Stimulated activated CD4-positive, alpha-beta T cell treated with anti-CD3 and anti-CD28 coated beads, TNF-alpha, amount 100 ng/mL, for 1 hour (primary cell): ENCODE data around the gene ADH1B.
"Not testable (repeated sequence)": the region's sequence is repeated elsewhere in the genome, so short reads cannot be mapped to it uniquely, and the experiment has no call there.

Source experiments
- DNase-seq, 3 donors: peaks; one replicate each; pipeline ENCODE4 v3.0.0-alpha.2; 2020; ENCODE audit warnings: low read depth in 3 of 3, low spot score in 1 of 3

ADH1B gene

DNA sequence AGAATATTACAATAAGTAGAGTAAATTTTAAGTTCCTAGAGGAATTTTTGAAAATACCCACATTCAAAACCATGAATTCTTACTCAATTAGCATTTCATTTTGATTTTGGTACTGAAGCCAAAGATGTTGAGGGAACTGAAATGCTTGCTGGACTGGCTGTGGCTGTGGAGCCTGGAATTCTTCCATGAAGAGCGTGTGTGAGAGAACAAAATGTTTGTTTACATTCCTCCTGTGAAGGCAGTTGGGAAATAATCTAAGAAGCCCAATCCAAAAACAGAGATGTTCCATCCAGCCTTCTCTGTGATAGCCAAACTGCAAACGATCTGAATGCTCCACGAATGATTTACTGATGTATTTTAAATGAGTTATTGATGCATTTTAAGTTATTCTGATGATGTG is 3.8 kb upstream of the ADH1B start:
- no peak for DNase-seq

GRCh38 chr4:99324361-99324760 is 3.2 kb upstream of the ADH1B start:
- no peak for DNase-seq

DNA sequence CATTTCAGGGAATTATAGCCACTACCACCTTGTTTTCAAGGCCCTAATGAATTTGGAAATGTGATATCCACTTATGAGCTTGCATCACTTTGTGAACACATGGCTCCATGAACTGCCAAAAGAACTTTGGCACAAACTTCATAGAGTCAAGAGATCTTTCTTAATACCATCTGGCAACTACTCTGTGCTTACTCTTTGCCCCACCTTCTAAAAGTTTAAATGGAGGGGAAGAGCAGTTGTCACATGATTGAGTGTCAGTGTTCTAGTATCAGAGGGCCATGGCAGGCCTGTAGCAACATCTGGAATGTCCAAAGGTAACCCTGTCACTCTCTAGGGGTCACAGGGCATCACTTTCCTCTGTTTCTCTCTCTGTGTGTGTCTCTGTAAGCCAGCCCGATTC is 2.6 kb upstream of the ADH1B start:
- no peak for DNase-seq

GRCh38 chr4:99317811-99318210 is 3.4 kb downstream of the ADH1B start:
- not testable (repeated sequence) for DNase-seq

- no peak for DNase-seq
These were observed 3.8 kb downstream of the ADH1B start for GRCh38 chr4:99317354-99317753.

GRCh38 chr4:99315839-99316238 is 5.4 kb downstream of the ADH1B start:
- DNase-seq = no peak

- no peak for DNase-seq
These were observed 7.0 kb downstream of the ADH1B start for GRCh38 chr4:99314211-99314610.

- DNase-seq = no peak
These were observed 10.8 kb downstream of the ADH1B start for GRCh38 chr4:99310389-99310788.

- DNase-seq = no peak
These were observed 15.4 kb downstream of the ADH1B start for GRCh38 chr4:99305638-99306400.

GRCh38 chr4:99301376-99302164 is 19.6 kb downstream of the ADH1B start:
- no peak for DNase-seq

- no peak for DNase-seq
These were observed 20.3 kb downstream of the ADH1B start for GRCh38 chr4:99300934-99301333.

GRCh38 chr4:99293357-99293756 is 27.8 kb downstream of the ADH1B start:
- no peak for DNase-seq

DNA sequence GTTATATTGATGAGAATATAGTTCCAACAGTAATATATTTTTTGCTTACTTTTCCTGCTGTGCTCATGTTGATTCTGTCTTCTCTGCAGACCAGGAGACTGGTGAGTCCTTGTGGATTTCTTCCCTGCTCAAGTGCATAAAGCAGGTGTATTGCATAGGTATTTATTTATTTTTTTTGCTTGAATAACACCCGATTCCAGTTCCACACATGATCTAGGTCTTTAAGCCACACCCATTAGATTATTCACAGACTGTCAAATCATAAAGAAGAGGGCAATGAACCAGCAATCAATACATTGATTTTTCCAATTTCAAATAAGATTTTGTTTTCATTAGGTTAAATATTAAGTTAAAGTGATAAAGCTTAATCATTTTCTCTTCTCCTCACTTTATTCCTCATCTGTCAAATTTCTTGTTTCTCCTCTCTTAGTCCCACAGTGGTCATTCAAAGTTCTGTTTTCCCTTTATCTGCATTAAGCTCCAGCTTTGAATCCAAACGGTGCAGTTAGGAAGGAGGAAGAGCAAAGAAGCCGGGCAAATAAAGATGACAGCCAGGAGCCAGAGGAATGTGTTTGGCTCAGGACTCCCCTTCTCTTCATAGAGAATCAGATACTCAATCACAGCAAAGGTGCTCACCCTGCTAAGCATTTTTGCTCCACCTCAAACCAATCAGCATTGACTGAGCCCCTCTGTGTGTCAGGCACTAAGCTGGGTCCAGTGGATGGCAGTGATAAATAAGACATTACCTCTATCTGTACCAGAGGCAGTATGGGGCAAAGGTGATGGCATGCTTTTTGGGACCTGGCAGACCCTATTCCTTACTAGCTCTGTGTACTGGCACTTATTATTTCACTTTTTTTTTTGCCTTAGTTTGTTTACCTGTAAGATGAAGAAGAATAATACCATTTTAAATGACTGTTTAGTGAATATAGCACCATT is 30.1 kb downstream of the ADH1B start, which contains the start of gene ADH1A:
TSS of gene ADH1A (minus strand) at position 138 of the 939 bp plus-strand sequence. CDS start at position 67, 71 bp downstream.
- no peak for DNase-seq

GRCh38 chr4:99285387-99285786 is 35.8 kb downstream of the ADH1B start:
- DNase-seq = no peak

GRCh38 chr4:99282731-99283130 is 38.5 kb downstream of the ADH1B start:
- DNase-seq = no peak

DNA sequence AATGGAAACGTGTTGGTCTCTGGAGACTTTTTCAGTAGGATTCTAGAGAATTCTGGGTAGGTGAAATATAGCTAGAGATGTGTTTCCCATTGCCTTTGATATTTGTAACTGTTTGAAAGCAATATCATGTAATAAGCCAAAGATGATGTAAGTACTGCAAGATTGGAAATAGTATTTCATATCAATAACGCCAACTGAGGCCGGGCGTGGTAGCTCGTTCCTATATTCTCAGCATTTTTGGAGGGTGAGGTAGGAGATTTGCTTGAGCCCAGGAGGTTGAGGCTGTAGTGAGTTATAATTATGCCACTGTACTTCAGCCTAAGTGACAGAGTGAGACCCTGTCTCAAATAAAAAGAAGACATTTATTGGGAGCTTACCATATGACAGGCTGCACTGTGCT is 39.9 kb downstream of the ADH1B start:
- DNase-seq = no peak

GRCh38 chr4:99276417-99276816 is 44.8 kb downstream of the ADH1B start:
- DNase-seq = no peak

- DNase-seq = no peak
These were observed 45.3 kb downstream of the ADH1B start for GRCh38 chr4:99275885-99276284.

GRCh38 chr4:99275050-99275449 is 46.2 kb downstream of the ADH1B start:
- no peak for DNase-seq

DNA sequence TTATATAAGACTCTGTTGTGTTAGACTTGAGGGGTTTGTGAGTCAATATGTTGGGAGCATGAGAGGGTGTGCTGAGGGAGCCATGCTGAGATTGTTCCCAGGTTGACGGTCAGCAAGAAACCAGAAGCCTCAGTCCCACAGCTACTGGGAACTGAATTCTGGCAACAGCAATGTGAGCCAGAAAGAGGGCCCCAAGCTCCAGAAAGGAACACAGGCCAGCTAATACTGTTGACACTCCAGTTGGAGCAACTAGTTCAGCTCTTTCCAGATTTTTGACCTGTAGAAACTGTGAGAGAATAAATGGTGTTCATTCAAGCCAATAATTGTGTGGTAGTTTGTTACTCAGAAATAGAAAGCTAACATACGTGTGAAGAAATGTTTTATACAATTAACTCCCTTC is 47.5 kb downstream of the ADH1B start:
- no peak for DNase-seq

DNA sequence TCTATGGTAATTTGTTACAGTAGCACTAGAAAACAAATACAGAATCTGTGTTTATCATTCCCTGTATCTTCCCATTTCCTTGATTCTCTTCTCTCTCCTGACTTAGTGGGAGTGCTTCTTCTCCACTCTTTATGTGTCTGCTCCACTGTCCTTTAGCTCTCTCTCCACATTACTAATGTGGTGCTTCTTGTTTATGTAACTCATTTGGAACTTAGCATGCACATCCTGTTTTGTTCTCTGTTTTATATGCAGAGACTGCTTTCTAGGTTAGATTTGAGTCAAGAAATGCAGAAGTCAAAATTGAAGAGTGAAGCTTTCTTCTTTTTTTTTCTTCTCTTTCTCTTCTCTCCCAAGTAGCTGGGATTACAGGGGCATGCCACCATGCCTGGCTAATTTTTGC is 56.3 kb downstream of the ADH1B start:
- no peak for DNase-seq
